ENCODE measurements around the gene SPOCK3. TPM values are rescaled to one million over a fixed set of nuclear protein-coding genes. Genes with fewer than 3 reads are reported as not detected.

Gene SPOCK3
- total and polyA plus RNA-seq, 2 of the 13 experiments (the other 11 are each of a cell fraction or from before 2014, with no cell fraction given): not detected

DNA sequence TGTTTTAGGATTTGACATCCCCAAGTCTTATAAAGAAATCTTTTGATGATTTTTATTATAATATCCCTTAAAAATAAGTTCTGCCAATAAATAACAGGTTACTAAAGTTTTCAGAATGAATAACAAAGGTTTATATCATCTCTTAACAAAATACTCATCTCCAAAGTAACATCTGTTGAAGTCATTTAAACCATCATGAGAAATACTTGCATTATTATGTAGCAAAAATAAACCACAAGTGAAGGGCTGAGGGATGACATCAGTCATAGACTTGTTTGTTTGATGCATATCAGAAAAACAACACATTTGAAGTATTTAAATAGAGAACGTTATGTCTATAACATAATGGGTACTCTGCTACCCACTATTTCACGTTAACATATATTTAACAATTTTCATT lies 114.9 kb downstream of the SPOCK3 start:
- no peak overlapping the region for H3K27ac ChIP-seq (ENCODE audit: extremely low read length, insufficient read depth, low read length)
- no peaks in the 10 kb centered on the region for H4K20me1 ChIP-seq (ENCODE audit: insufficient read depth, low read length)
- H3K27me3 ChIP-seq (ENCODE audit: control insufficient read depth in 1 of 2, insufficient read depth in 2 of 2, low read length in 2 of 2): no peaks in the 10 kb centered on the region
- 2% methylated on average over 2 of the region's 2 CpGs for WGBS (ENCODE audit: low lambda C conversion rate)
- no peaks in the 10 kb centered on the region for H3K36me3 ChIP-seq (replicated peaks in 1 of 2; ENCODE audit: control insufficient read depth in 1 of 2, insufficient read depth in 2 of 2, low read length in 2 of 2)
- DNase-seq (ENCODE audit: low spot score) (no peak), ATAC-seq (no peak), FAIRE-seq (no peak)
- ChIA-PET CTCF (ENCODE audit: low intra/inter-chr PET ratio, low total read pairs) (no interaction called here), POLR2A (no interaction called here)
- BruUV-seq (replicated peaks): no TSS peak
- H3K9ac ChIP-seq (ENCODE audit: insufficient read depth, low read depth, low read length): no peak overlapping the region
- no peaks in the 10 kb centered on the region for H3K79me2 ChIP-seq (ENCODE audit: insufficient read depth, low read length)
- H3K9me3 ChIP-seq (ENCODE audit: low read length): no peaks in the 10 kb centered on the region
- H3K4me2 ChIP-seq (ENCODE audit: low read depth, low read length): no peak overlapping the region
- no peak overlapping the region for H3K4me3 ChIP-seq (replicated peaks in 1 of 3; ENCODE audit: insufficient read depth in 1 of 3, low read depth in 2 of 3, low read length in 3 of 3)
- H2AFZ ChIP-seq (ENCODE audit: low read length): no peak overlapping the region
- intact Hi-C loops (cut with micrococcal nuclease; ENCODE audit: unreplicated experiment) (no loop called here), in situ Hi-C loops (cut with HindIII; ENCODE audit: extremely low pct_ligation_motif_present, low pct_unique_long_range_greater_than_20kb) (no loop called here)
- no peaks in the 10 kb centered on the region for H3K4me1 ChIP-seq (ENCODE audit: insufficient read depth, low read length)
- TF ChIP-seq NFKB2 (CRISPR knock-in tag; IDR thresholded peaks at IDR 0.05; ENCODE audit: borderline replicate concordance) (no peak), WIZ (CRISPR knock-in tag; IDR thresholded peaks at IDR 0.05) (no peak), IKZF4 (CRISPR knock-in tag; IDR thresholded peaks at IDR 0.05; ENCODE audit: borderline replicate concordance, low read depth, not compliant biosample characterization) (no peak), ZNF737 (CRISPR knock-in tag; IDR thresholded peaks at IDR 0.05; ENCODE audit: borderline replicate concordance) (no peak), GATAD2A (CRISPR knock-in tag; IDR thresholded peaks at IDR 0.05) (no peak), HNRNPUL1 (IDR thresholded peaks at IDR 0.05; ENCODE audit: low read depth, low read length) (no peak), ZSCAN31 (CRISPR knock-in tag; IDR thresholded peaks at IDR 0.05; ENCODE audit: low read depth) (no peak), ZNF564 (CRISPR knock-in tag; IDR thresholded peaks at IDR 0.05) (no peak), SIX4 (CRISPR knock-in tag; IDR thresholded peaks at IDR 0.05) (no peak), ZEB1 (IDR thresholded peaks at IDR 0.05; ENCODE audit: insufficient replicate concordance, low read depth) (no peak), NFKBIZ (CRISPR knock-in tag; IDR thresholded peaks at IDR 0.05) (no peak)
- TF ChIP-seq, protein P1, sequence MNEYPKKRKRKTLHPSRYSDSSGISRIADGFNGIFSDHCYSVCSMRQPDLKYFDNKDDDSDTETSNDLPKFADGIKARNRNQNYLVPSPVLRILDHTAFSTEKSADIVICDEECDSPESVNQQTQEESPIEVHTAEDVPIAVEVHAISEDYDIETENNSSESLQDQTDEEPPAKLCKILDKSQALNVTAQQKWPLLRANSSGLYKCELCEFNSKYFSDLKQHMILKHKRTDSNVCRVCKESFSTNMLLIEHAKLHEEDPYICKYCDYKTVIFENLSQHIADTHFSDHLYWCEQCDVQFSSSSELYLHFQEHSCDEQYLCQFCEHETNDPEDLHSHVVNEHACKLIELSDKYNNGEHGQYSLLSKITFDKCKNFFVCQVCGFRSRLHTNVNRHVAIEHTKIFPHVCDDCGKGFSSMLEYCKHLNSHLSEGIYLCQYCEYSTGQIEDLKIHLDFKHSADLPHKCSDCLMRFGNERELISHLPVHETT (CRISPR knock-in tag; conservative IDR thresholded peaks at IDR 0.05): no peak
- TF ChIP-seq, protein P2, sequence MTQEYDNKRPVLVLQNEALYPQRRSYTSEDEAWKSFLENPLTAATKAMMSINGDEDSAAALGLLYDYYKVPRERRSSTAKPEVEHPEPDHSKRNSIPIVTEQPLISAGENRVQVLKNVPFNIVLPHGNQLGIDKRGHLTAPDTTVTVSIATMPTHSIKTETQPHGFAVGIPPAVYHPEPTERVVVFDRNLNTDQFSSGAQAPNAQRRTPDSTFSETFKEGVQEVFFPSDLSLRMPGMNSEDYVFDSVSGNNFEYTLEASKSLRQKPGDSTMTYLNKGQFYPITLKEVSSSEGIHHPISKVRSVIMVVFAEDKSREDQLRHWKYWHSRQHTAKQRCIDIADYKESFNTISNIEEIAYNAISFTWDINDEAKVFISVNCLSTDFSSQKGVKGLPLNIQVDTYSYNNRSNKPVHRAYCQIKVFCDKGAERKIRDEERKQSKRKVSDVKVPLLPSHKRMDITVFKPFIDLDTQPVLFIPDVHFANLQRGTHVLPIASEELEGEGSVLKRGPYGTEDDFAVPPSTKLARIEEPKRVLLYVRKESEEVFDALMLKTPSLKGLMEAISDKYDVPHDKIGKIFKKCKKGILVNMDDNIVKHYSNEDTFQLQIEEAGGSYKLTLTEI (CRISPR knock-in tag; conservative IDR thresholded peaks at IDR 0.05): no peak
- TF ChIP-seq, protein P3, sequence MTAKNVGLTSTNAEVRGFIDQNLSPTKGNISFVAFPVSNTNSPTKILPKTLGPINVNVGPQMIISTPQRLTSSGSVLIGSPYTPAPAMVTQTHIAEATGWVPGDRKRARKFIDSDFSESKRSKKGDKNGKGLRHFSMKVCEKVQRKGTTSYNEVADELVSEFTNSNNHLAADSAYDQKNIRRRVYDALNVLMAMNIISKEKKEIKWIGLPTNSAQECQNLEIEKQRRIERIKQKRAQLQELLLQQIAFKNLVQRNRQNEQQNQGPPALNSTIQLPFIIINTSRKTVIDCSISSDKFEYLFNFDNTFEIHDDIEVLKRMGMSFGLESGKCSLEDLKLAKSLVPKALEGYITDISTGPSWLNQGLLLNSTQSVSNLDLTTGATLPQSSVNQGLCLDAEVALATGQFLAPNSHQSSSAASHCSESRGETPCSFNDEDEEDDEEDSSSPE (CRISPR knock-in tag; IDR thresholded peaks at IDR 0.05): no peak
- TF ChIP-seq, protein P4, sequence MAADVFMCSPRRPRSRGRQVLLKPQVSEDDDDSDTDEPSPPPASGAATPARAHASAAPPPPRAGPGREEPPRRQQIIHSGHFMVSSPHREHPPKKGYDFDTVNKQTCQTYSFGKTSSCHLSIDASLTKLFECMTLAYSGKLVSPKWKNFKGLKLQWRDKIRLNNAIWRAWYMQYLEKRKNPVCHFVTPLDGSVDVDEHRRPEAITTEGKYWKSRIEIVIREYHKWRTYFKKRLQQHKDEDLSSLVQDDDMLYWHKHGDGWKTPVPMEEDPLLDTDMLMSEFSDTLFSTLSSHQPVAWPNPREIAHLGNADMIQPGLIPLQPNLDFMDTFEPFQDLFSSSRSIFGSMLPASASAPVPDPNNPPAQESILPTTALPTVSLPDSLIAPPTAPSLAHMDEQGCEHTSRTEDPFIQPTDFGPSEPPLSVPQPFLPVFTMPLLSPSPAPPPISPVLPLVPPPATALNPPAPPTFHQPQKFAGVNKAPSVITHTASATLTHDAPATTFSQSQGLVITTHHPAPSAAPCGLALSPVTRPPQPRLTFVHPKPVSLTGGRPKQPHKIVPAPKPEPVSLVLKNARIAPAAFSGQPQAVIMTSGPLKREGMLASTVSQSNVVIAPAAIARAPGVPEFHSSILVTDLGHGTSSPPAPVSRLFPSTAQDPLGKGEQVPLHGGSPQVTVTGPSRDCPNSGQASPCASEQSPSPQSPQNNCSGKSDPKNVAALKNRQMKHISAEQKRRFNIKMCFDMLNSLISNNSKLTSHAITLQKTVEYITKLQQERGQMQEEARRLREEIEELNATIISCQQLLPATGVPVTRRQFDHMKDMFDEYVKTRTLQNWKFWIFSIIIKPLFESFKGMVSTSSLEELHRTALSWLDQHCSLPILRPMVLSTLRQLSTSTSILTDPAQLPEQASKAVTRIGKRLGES (CRISPR knock-in tag; IDR thresholded peaks at IDR 0.05; ENCODE audit: borderline replicate concordance): no peak
